CD14-positive monocyte (primary cell): ENCODE data around the gene PPP1CB. TPM values are rescaled to one million over a fixed set of nuclear protein-coding genes. Genes with fewer than 3 reads are reported as not detected.
A peak's percentile ranks its signal among the peaks of the same experiment; 100 is the strongest.

Experiments used
- DNase-seq, 3 donors: peaks; one replicate each; pipeline ENCODE4 v3.0.0-alpha.2; 2011 to 2022
- H2AFZ ChIP-seq: 2 replicates; pipeline ENCODE4 v1.6.0; 2012; ENCODE audit warnings: mild to moderate bottlenecking, low read depth, low read length, inconsistent platforms; ENCODE audit not compliant: insufficient read depth, poor library complexity, severe bottlenecking
- H3K27ac ChIP-seq, 2 donors: 1 replicate in 1 of 2; 2 replicates in 1 of 2; pipeline ENCODE4 v1.5.1; 2012 to 2013; ENCODE audit warnings: low read length in 2 of 2, control low read depth in 1 of 2, inconsistent platforms in 1 of 2, low read depth in 1 of 2, mild to moderate bottlenecking in 1 of 2
- H3K27me3 ChIP-seq, 2 donors: one replicate each; pipeline versions ENCODE4 v1.6.0 to v1.6.1; 2011 to 2013; ENCODE audit warnings: low read length in 2 of 2; ENCODE audit not compliant: control insufficient read depth in 2 of 2, insufficient read depth in 2 of 2
- H3K36me3 ChIP-seq, 2 donors: replicated peaks in 1 of 2; 1 replicate in 1 of 2; 2 replicates in 1 of 2; pipeline versions ENCODE4 v1.5.1 to v1.6.1; 2012 to 2013; ENCODE audit warnings: low read length in 2 of 2, control low read depth in 1 of 2, inconsistent platforms in 1 of 2, mild to moderate bottlenecking in 1 of 2; ENCODE audit not compliant: insufficient read depth in 2 of 2, control insufficient read depth in 1 of 2
- H3K4me1 ChIP-seq, 2 donors: 1 replicate in 1 of 2; 2 replicates in 1 of 2; pipeline versions ENCODE4 v1.5.1 to v1.6.1; 2012 to 2013; ENCODE audit warnings: low read length in 2 of 2, control low read depth in 1 of 2, inconsistent platforms in 1 of 2, mild to moderate bottlenecking in 1 of 2, moderate library complexity in 1 of 2; ENCODE audit not compliant: insufficient read depth in 2 of 2, control insufficient read depth in 1 of 2
- H3K4me2 ChIP-seq: replicated peaks from 2 replicates; pipeline ENCODE3; 2012; ENCODE audit warnings: low read length, moderate library complexity, mild to moderate bottlenecking; ENCODE audit not compliant: poor library complexity, severe bottlenecking; ENCODE audit errors: extremely low read depth
- H3K4me3 ChIP-seq, 3 experiments: fragments of 200-600 bp in 1 of 3; sonication (generic) in 1 of 3; replicated peaks in 1 of 3; 1 replicate in 2 of 3; 2 replicates in 1 of 3; pipeline ENCODE4 v1.5.1; 2011 to 2013; ENCODE audit warnings: low read length in 3 of 3, mild to moderate bottlenecking in 3 of 3, control low read depth in 2 of 3, low read depth in 2 of 3, inconsistent platforms in 1 of 3, moderate library complexity in 1 of 3
- H3K79me2 ChIP-seq: 2 replicates; pipeline ENCODE4 v1.6.0; 2012; ENCODE audit warnings: mild to moderate bottlenecking, control low read depth, inconsistent platforms, low read length, moderate library complexity; ENCODE audit not compliant: insufficient read depth
- H3K9ac ChIP-seq: 2 replicates; pipeline ENCODE4 v1.6.0; 2017; ENCODE audit warnings: low read length, mild to moderate bottlenecking; ENCODE audit not compliant: insufficient read depth, poor library complexity, severe bottlenecking
- H3K9me3 ChIP-seq, 2 donors: replicated peaks in 1 of 2; 1 replicate in 1 of 2; 2 replicates in 1 of 2; pipeline versions ENCODE4 v1.5.1 to v1.6.1; 2012 to 2013; ENCODE audit warnings: low read length in 2 of 2, control low read depth in 1 of 2; ENCODE audit not compliant: control insufficient read depth in 1 of 2, insufficient read depth in 1 of 2
- H4K20me1 ChIP-seq: 2 replicates; pipeline ENCODE4 v1.6.0; 2012; ENCODE audit warnings: mild to moderate bottlenecking, low read length, control low read depth, moderate library complexity; ENCODE audit not compliant: insufficient read depth
- H3K27ac Mint-ChIP-seq, 7 donors: one replicate each; pipeline ENCODE4 v1.8.0; 2020; ENCODE audit warnings: mild to moderate bottlenecking in 7 of 7, mixed read lengths in 7 of 7, moderate library complexity in 6 of 7, inconsistent platforms in 2 of 7
- H3K27me3 Mint-ChIP-seq, 3 donors: one replicate each; pipeline ENCODE4 v1.8.0; 2021 to 2022; ENCODE audit warnings: low read depth in 3 of 3, mild to moderate bottlenecking in 3 of 3, mixed read lengths in 3 of 3, moderate library complexity in 3 of 3, inconsistent platforms in 1 of 3
- H3K36me3 Mint-ChIP-seq, 2 donors: one replicate each; pipeline ENCODE4 v1.8.0; 2020; ENCODE audit warnings: mixed read lengths in 2 of 2, inconsistent platforms in 1 of 2, mild to moderate bottlenecking in 1 of 2
- H3K4me1 Mint-ChIP-seq: one replicate; pipeline ENCODE4 v1.8.0; 2020; ENCODE audit warnings: mild to moderate bottlenecking, mixed read lengths
- H3K4me3 Mint-ChIP-seq, 2 donors: one replicate each; pipeline ENCODE4 v1.8.0; 2020; ENCODE audit warnings: mild to moderate bottlenecking in 2 of 2, mixed read lengths in 2 of 2, moderate library complexity in 1 of 2
- H3K9me3 Mint-ChIP-seq, 7 donors: one replicate each; pipeline ENCODE4 v1.8.0; 2020 to 2022; ENCODE audit warnings: mixed read lengths in 7 of 7, mild to moderate bottlenecking in 6 of 7, moderate library complexity in 6 of 7, inconsistent platforms in 2 of 7
- CTCF ChIP-seq: fragments of 200-600 bp; IDR thresholded peaks from one replicate; pipeline ENCODE4 v1.8.0; 2022; ENCODE audit warnings: antibody characterized with exemption, mild to moderate bottlenecking
- WGBS: methylation state at CpG from one replicate; pipeline ENCODE4 v1.1.5; 2013; ENCODE audit warnings: missing lambda C conversion rate; ENCODE audit not compliant: insufficient coverage; 5-methylcytosine and 5-hydroxymethylcytosine counted together
- intact Hi-C, 2 donors: fragments of 100-400 bp; cut with micrococcal nuclease; formaldehyde crosslinking; loops; one replicate each; pipeline versions ENCODE4 v1.15.0 to v1.15.1; 2023
- polyA plus RNA-seq, 3 donors: library from polyadenylated mRNA; depleted of rRNA in 1 of 3; unstranded in 2 of 3; stranded (reverse) in 1 of 3; fragments of 300-500 nt in 2 of 3; fragments of >200 nt in 1 of 3; fragmentation: Illumina TruSeq in 2 of 3; gene quantifications; 1 replicate in 2 of 3; 2 replicates in 1 of 3; pipeline ENCODE4 v1.2.3, GENCODE V29; 2012 to 2021

The PPP1CB gene
- polyA plus RNA-seq, 3 donors: 25.3 to 142 (median 69.4) TPM

- Histone ChIP-seq H3K9ac (no peak overlapping the region), H3K79me2 (peaks cover 9% of the 10 kb centered on the region), H3K4me1 (peaks cover 13 to 20% of the 10 kb centered on the region in 2 donors), H3K27ac (no peak overlapping the region), H3K4me2 (no peak overlapping the region), H2AFZ (no peak overlapping the region), H3K9me3 (no peaks in the 10 kb centered on the region), H4K20me1 (no peaks in the 10 kb centered on the region), H3K27me3 (no peaks in the 10 kb centered on the region), H3K4me3 (no peak overlapping the region), H3K36me3 (no peaks in the 10 kb centered on the region)
- 82% methylated on average over 2 of the region's 2 CpGs for WGBS
- H3K4me3 Mint-ChIP-seq: peak overlapping the region in 1 of 2 donors; percentile 54
- no peaks in the 10 kb centered on the region for H3K27me3 Mint-ChIP-seq
- H3K4me1 Mint-ChIP-seq: peaks cover 23% of the 10 kb centered on the region
- H3K9me3 Mint-ChIP-seq: peaks cover 0 to 2% (median 0%) of the 10 kb centered on the region in 7 donors
- H3K27ac Mint-ChIP-seq: peak overlapping the region in 2 of 7 donors; percentile 9 to 10
- TF ChIP-seq CTCF: no peak
- intact Hi-C loops: no loop called here
- peaks cover 8 to 16% of the 10 kb centered on the region in 2 donors for H3K36me3 Mint-ChIP-seq
- no peak for DNase-seq
These were observed 6.4 kb upstream of the PPP1CB start for GRCh38 chr2:28745225-28745624.

GRCh38 chr2:28745876-28746275, 5.8 kb upstream of the PPP1CB start:
- Mint-ChIP-seq H3K27ac (peak overlapping the region in 3 of 7 donors; percentile 10 to 42 (median 12)), H3K9me3 (peaks cover 0 to 2% (median 0%) of the 10 kb centered on the region in 7 donors), H3K36me3 (peaks cover 8 to 16% of the 10 kb centered on the region in 2 donors), H3K4me3 (no peak overlapping the region), H3K4me1 (peaks cover 23% of the 10 kb centered on the region), H3K27me3 (no peaks in the 10 kb centered on the region)
- no peak overlapping the region for H3K27ac ChIP-seq
- H3K9me3 ChIP-seq: no peaks in the 10 kb centered on the region
- H3K4me1 ChIP-seq: peaks cover 14 to 20% of the 10 kb centered on the region in 2 donors
- intact Hi-C loops: no loop called here
- no peaks in the 10 kb centered on the region for H3K36me3 ChIP-seq
- TF ChIP-seq CTCF: no peak
- H3K79me2 ChIP-seq: peaks cover 13% of the 10 kb centered on the region
- DNase-seq: peak; percentile 21 to 71 (median 52)
- H3K27me3 ChIP-seq: no peaks in the 10 kb centered on the region
- no peak overlapping the region for H3K4me2 ChIP-seq
- no peak overlapping the region for H3K4me3 ChIP-seq
- no peak overlapping the region for H2AFZ ChIP-seq
- no peaks in the 10 kb centered on the region for H4K20me1 ChIP-seq
- H3K9ac ChIP-seq: no peak overlapping the region
- no CpG with 5 or more reads among the region's 4 CpGs for WGBS
